Body of pancreas (tissue), 4 donors: ENCODE data around the gene MAPK7. TPM values are rescaled to one million over a fixed set of nuclear protein-coding genes. Genes with fewer than 3 reads are reported as not detected.

Source experiments
- ATAC-seq: fragments of 150-250 bp; one replicate; pipeline ENCODE4 v1.9.1; 2016
- DNase-seq, 4 donors: peaks; one replicate each; pipeline ENCODE4 v3.0.0-alpha.2; 2019
- H3K27ac ChIP-seq, 4 donors: fragments of 200-600 bp; sonication (generic); 1 replicate in 3 of 4; 2 replicates in 1 of 4; pipeline versions ENCODE4 v1.5.1 to v1.6.1; 2016 to 2019; ENCODE audit warnings: mild to moderate bottlenecking in 1 of 4, mixed read lengths in 1 of 4, moderate library complexity in 1 of 4
- H3K27me3 ChIP-seq, 2 donors: fragments of 200-600 bp; sonication (generic); one replicate each; pipeline ENCODE4 v1.6.0; 2016; ENCODE audit warnings: mild to moderate bottlenecking in 1 of 2
- H3K36me3 ChIP-seq, 2 donors: fragments of 200-600 bp; sonication (generic); replicated peaks in 1 of 2; 2 replicates each; pipeline ENCODE4 v1.5.1; 2016; ENCODE audit warnings: low read depth in 2 of 2; ENCODE audit not compliant: insufficient read depth in 1 of 2
- H3K4me1 ChIP-seq: fragments of 200-600 bp; sonication (generic); one replicate; pipeline ENCODE4 v1.6.0; 2016
- H3K4me3 ChIP-seq, 2 donors: fragments of 200-600 bp; sonication (generic); 1 replicate in 1 of 2; 2 replicates in 1 of 2; pipeline ENCODE4 v1.5.1; 2016 to 2019
- H3K9me3 ChIP-seq, 3 donors: fragments of 200-600 bp; sonication (generic); 1 replicate in 2 of 3; 2 replicates in 1 of 3; pipeline ENCODE4 v1.5.1; 2016
- POLR2A ChIP-seq, 3 donors: fragments of 450-650 bp; IDR thresholded peaks; one replicate each; pipeline ENCODE4 v1.6.1; 2016; ENCODE audit warnings: antibody characterized with exemption in 3 of 3, mild to moderate bottlenecking in 2 of 3
- WGBS, 2 donors: methylation state at CpG; one replicate each; pipeline ENCODE4 v1.1.5; 2017; 5-methylcytosine and 5-hydroxymethylcytosine counted together
- intact Hi-C: fragments of 100-400 bp; cut with DNase I; formaldehyde crosslinking; loops from one replicate; pipeline ENCODE4 v1.15.1; 2023
- total RNA-seq, 2 donors: library from RNA; depleted of rRNA; stranded (reverse); fragments of >200 nt; gene quantifications; one replicate each; pipeline ENCODE4 v1.1.0, GENCODE V29; 2016
- TF ChIP-seq, protein P1 (sequence below), 7 experiments: fragments of 450-650 bp in 4 of 7; fragments of 200-600 bp in 3 of 7; sonication (generic) in 3 of 7; IDR thresholded peaks; one replicate each; pipeline ENCODE4 v1.5.1; 2016 to 2019; ENCODE audit warnings: antibody characterized with exemption in 7 of 7

The MAPK7 gene
- total RNA-seq, 2 donors from 2014 or later: 10.1 to 29.3 TPM

DNA sequence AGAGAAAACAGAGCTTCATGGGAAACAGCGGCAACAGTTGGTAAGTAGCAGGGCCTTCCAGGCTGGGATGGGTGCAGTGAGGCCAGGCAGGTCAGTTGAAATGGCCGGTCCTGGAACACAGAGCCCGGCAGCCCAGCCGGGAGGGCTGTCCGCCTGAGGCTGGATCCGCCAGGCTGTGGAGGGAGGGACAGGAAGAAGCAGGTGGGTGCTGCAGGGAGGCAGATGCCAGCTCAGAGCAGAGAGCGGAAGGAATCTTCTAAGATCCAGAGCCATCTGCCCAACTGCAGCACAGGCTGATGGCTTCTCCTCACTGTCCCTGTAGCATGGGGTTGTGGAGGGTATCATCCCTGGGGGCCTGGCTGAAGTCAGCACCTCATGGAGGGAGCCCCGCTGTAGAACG is 33.3 kb downstream of the MAPK7 start:
- Histone ChIP-seq H3K4me1 (no peaks in the 10 kb centered on the region), H3K27ac (no peak overlapping the region), H3K27me3 (no peaks in the 10 kb centered on the region), H3K4me3 (no peak overlapping the region), H3K9me3 (no peaks in the 10 kb centered on the region), H3K36me3 (no peaks in the 10 kb centered on the region)
- 55 to 59% methylated on average over 8 to 9 of the region's 9 CpGs for WGBS, 2 donors
- intact Hi-C loops: no loop called here
- ATAC-seq (no peak), DNase-seq (no peak)
- TF ChIP-seq POLR2A (IDR thresholded peaks at IDR 0.05): no peak
- TF ChIP-seq, protein P1, sequence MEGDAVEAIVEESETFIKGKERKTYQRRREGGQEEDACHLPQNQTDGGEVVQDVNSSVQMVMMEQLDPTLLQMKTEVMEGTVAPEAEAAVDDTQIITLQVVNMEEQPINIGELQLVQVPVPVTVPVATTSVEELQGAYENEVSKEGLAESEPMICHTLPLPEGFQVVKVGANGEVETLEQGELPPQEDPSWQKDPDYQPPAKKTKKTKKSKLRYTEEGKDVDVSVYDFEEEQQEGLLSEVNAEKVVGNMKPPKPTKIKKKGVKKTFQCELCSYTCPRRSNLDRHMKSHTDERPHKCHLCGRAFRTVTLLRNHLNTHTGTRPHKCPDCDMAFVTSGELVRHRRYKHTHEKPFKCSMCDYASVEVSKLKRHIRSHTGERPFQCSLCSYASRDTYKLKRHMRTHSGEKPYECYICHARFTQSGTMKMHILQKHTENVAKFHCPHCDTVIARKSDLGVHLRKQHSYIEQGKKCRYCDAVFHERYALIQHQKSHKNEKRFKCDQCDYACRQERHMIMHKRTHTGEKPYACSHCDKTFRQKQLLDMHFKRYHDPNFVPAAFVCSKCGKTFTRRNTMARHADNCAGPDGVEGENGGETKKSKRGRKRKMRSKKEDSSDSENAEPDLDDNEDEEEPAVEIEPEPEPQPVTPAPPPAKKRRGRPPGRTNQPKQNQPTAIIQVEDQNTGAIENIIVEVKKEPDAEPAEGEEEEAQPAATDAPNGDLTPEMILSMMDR (IDR thresholded peaks at IDR 0.05): no peak

- intact Hi-C loops: no loop called here
These were observed 34.2 kb downstream of the MAPK7 start for GRCh38 chr17:19412510-19412909.

GRCh38 chr17:19412984-19413383 is 34.7 kb downstream of the MAPK7 start:
- no peaks in the 10 kb centered on the region for H3K27me3 ChIP-seq
- no peaks in the 10 kb centered on the region for H3K36me3 ChIP-seq
- H3K4me3 ChIP-seq: no peak overlapping the region
- intact Hi-C loops: no loop called here
- DNase-seq: no peak
- no peaks in the 10 kb centered on the region for H3K4me1 ChIP-seq
- H3K9me3 ChIP-seq: no peaks in the 10 kb centered on the region
- WGBS, 2 donors: 80 to 83% methylated on average over 9 to 11 of the region's 12 CpGs
- ATAC-seq: no peak
- TF ChIP-seq POLR2A (IDR thresholded peaks at IDR 0.05): no peak
- TF ChIP-seq, protein P1 (IDR thresholded peaks at IDR 0.05): no peak
- no peak overlapping the region for H3K27ac ChIP-seq

More at GRCh38 chr17:19412510-19412909, 34.2 kb downstream of the MAPK7 start:
- Histone ChIP-seq H3K4me3 (no peak overlapping the region), H3K27ac (no peak overlapping the region), H3K4me1 (no peaks in the 10 kb centered on the region), H3K27me3 (no peaks in the 10 kb centered on the region), H3K36me3 (no peaks in the 10 kb centered on the region), H3K9me3 (no peaks in the 10 kb centered on the region)
- TF ChIP-seq, protein P1 (IDR thresholded peaks at IDR 0.05): no peak
- no peak for TF ChIP-seq POLR2A (IDR thresholded peaks at IDR 0.05)
- ATAC-seq: no peak
- no peak for DNase-seq
- 82 to 88% methylated on average over 13 to 16 of the region's 16 CpGs for WGBS, 2 donors

DNA sequence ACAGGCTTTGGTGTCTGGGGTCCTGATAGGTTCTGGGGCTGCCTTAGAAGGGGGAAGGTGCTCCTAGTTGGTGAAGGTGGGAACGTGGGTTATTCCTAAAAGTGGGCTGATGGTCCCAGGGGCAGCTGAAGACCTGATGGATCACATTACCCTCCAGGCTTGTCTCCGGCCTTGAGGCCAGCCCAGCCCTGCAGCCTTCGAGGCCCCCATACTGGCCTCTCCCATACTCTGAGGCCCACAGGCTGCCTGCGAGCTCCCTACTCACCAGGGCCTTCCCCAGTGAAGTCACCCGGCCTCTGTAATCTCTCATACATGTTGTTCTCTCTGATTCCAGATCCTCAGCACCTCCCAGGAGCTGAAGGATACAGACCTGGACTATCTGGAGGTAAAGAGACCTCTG is 35.5 kb downstream of the MAPK7 start:
- Histone ChIP-seq H3K4me3 (no peak overlapping the region), H3K27ac (no peak overlapping the region), H3K4me1 (no peaks in the 10 kb centered on the region), H3K36me3 (no peaks in the 10 kb centered on the region), H3K27me3 (no peaks in the 10 kb centered on the region), H3K9me3 (no peaks in the 10 kb centered on the region)
- intact Hi-C loops: no loop called here
- TF ChIP-seq, protein P1 (IDR thresholded peaks at IDR 0.05): no peak
- TF ChIP-seq POLR2A (IDR thresholded peaks at IDR 0.05): no peak
- 69 to 79% methylated on average over 5 of the region's 5 CpGs for WGBS, 2 donors
- no peak for DNase-seq
- no peak for ATAC-seq
